NCI-H2196 treated with DMSO at 0.1 percent for 48 hours (cell line): Measurements from ENCODE around the gene SPPL2A.
"Not testable (repeated sequence)": the region's sequence is repeated elsewhere in the genome, so short reads cannot be mapped to it uniquely, and the experiment has no call there.

Experiments used
- DNase-seq: peaks from one replicate; lab custom pipeline; 2025; ENCODE audit not compliant: unreplicated experiment; lab: John Stamatoyannopoulos, UW

SPPL2A gene

GRCh38 chr15:50765195-50765967 is at the start of gene SPPL2A:
SPPL2A (minus strand) TSS chr15:50765706; CDS start chr15:50765533, 173 bp downstream.
- DNase-seq = peak; percentile 43

DNA sequence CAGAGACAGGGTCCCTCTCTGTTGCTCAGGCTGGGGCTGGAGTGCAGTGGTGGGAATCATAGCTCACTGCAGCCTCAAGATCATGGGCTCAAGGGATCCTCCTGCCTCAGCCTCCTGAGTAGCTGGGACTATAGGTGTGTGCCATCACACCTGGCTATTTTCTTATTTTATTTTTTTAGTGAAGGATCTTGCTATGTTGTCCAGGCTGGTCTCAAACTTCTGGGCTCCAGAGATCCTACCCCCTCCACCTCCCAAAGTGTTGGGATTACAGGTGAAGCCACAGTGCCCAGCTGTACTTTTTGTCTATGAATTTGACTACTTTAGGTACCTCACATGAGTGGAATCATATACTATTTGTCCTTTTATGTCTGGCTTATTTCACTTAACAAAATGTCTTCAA is 49.1 kb upstream of the SPPL2A start:
- no peak for DNase-seq

DNA sequence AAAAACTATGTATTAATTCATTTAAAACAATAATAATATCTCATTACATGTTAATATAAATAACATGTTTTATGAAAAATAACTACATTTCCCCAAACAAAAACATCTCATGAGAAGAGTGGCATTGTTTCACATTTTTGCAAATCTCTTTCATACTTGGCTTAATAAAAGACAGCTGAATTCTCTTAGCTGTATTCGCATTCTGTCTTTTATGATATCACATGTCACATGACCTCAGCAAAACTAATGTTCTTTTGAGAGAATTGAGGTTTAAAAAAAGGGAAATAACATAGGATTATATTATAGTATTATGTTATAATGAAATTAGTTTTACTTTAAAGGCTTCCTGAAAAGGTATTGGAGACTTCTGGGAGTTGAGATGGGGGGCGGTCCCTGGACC is 48.4 kb upstream of the SPPL2A start:
- DNase-seq = no peak

DNA sequence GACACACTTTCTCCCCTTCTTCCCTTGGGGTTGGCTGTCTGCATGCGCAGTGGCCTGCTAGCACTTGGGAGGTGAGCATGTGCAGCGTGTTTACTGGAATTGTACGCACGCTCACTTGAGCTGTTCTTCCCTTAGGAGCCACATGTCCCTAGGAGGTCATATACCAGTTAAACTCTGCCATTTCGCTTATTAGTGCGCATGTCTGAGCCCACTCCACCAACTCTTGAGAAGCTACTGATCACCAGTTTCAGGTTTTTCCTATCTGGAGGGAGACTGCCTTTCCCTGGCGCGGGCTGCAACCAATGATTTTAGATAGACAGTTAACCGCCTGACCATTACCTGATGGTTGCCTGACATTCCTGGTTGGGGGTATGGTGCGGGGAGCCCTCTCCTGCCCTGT is 47.6 kb upstream of the SPPL2A start:
- no peak for DNase-seq

GRCh38 chr15:50812181-50812506 is 46.6 kb upstream of the SPPL2A start:
- DNase-seq = not testable (repeated sequence)

DNA sequence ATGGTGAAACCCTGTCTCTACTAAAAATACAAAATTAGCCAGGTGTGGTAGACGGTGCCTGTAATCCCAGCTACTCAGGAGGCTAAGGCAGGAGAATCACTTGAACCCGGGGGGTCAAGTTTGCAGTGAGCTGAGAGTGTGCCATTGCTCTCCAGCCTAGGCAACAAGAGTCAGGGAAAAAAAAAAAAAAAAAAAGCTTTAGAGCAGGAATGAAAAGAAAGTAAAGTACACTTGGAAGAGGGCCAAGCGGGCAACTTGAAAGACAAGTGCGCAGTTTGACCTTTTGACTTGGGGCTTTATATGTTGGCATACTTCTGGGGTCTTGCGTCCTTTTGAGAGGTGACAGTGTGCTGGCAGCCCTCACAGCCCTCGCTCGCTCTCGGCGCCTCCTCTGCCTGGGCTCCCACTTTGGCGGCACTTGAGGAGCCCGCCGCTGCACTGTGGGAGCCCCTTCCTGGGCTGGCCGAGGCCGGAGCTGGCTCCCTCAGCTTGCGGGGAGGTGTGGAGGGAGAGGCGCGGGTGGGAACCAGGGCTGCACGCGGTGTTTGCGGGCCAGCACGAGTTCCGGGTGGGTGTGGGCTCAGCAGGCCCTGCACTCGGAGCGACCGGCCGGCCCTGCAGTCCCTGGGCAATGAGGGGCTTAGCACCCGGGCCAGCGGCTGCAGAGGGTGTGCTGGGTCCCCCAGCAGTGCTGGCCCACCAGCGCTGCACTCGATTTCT is 46.1 kb upstream of the SPPL2A start:
- DNase-seq = not testable (repeated sequence)

DNA sequence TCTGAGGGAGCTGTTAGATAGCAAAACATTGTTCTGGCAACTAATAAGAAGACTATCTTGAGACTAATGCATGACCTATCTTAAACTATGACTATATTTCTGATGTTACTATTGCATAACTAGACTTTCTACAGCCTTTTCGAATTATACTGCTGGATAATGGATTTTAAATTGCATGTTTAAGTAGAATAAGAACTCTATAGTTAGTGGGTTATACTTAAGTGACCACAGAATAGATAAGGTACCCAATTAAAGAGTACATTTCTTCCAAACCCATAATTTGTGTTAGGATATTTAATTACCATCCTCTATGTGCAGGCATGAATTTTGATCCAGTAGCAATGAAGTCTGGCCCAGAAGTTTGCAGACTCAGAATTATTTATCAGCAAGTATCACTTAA is 44.6 kb upstream of the SPPL2A start:
- no peak for DNase-seq

DNA sequence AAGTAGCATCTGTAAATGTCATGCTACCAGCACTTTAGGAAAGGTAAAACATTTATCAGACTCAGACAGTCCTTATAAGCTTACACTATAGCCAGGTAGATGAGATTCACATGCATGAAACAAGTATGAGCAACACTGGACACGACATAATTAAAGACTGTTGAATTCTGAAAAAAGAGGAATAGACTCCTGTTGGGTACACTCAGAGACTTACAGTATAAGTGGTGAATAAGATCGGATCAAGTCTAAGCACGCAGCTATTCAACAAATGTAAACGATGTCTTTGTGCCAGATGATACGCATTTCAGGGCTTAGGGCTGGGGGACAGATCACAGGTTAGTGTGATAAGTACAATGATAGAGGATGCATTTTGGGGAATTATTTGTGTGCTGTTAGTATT is 43.2 kb upstream of the SPPL2A start:
- no peak for DNase-seq

- DNase-seq = no peak
Observed at GRCh38 chr15:50803479-50804180, 38.1 kb upstream of the SPPL2A start.

GRCh38 chr15:50800715-50801114 is 35.2 kb upstream of the SPPL2A start:
- no peak for DNase-seq

DNA sequence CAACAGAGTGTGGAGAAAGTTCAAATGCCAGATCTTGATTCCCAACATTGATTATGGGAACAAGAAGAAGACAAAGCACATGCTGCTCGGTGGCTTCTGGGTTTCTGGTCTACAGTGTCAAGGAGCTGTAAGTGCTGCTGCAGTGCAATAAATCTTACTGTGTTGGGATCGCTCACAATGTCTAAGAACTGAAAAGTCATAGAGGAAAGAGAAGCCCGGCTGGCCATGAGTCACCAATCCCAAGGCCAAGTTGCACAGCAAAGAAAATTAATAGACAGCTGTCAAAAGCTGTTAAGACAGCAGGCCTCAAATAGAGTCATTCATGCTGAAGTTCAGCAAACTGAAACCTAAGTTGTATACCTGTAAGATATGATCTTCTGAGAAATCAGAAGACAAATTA is 33.2 kb upstream of the SPPL2A start:
- no peak for DNase-seq

GRCh38 chr15:50797926-50798325 is 32.4 kb upstream of the SPPL2A start:
- no peak for DNase-seq

- DNase-seq = no peak
Observed at GRCh38 chr15:50791486-50791885, 26.0 kb upstream of the SPPL2A start.

DNA sequence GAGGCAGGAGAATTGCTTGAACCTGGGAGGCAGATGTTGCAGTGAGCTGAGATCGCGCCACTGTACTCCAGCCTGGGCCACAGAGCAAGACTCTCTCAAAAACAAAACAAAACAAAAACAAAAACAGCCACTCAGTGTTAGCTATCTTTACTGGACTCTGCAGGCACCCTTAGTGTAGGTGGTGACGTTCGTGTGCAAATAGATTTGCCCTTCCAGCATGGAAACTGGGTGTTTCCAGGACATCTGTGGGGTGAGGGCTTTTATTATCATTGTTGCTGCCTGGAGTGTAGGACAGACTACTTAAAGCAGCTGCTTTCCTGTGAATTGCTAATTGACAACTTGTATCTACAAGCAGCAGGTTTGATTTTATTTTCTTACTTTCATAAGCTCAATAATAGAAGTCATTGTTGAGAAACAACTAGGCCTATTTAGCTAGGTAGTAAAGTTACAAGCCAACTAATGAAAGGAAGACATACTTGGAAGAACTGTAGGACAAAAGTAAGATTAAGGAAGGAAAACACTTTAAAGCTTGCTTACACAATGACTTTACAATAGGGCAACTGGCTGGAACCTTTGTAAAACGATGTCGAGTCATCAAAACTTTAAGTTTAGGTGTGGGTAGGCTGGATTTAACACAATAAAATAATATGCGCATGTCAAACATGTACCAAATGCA is 25.4 kb upstream of the SPPL2A start:
- DNase-seq = no peak

GRCh38 chr15:50786871-50787270 is 21.4 kb upstream of the SPPL2A start:
- no peak for DNase-seq

- DNase-seq = no peak
Observed at GRCh38 chr15:50786438-50786837, 20.9 kb upstream of the SPPL2A start.

GRCh38 chr15:50783895-50784294 is 18.4 kb upstream of the SPPL2A start:
- no peak for DNase-seq

DNA sequence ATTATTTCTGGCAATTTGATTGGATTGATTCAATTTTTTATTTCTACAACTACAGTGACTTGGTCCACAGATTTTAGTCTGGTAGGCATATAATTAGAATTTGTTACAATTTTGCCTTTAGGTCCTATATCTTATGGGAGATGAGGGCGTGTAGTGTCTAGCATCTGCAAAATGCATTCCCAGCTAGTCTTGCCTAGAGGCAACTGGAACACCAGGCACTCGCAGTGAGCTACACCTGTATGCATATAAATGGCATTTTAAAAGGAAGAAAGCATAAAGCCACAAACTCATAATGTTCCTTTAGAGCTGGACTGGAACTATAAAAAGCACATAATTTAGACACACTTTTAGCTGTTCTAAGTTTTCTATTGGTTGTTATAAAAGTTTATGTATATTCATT is 17.9 kb upstream of the SPPL2A start:
- no peak for DNase-seq

GRCh38 chr15:50778086-50778485 is 12.6 kb upstream of the SPPL2A start:
- no peak for DNase-seq

DNA sequence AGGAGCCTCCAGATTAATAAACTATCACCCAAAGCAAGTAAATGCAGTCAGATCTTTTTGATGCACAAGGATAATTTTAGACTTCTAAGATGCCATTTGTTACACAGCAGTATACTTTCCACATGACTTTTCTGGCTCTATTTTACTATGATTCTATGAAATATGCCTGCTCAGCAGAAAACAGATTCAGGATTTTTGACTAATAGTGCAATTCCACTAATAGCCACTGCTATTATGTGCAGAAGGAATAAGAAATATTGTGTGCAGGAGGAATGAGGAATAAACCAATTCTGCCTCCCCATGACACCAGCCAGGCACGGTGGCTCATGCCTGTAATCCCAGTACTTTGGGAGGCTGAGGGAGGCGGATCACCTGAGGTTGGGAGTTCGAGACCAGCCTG is 11.5 kb upstream of the SPPL2A start:
- DNase-seq = no peak

DNA sequence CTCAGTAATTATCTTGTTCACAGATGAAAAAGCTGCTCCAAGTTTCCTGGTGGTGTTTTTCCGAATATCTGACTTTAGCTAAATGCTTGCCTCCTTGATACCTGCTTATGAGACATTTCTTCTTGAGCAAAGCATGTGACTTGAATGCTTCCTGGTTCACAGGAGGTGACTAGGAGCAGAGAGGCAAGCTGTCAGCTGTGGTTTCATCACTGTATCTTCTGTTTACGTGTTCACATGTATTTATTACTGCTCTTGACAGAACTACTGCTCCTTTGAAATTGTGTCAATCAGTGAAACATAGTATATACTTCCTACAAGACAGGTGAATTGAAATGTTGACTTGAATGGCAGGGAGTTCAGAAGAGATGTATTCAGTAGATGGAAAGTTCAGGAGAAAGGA is 8.9 kb upstream of the SPPL2A start:
- DNase-seq = no peak

GRCh38 chr15:50773389-50773788 is 7.9 kb upstream of the SPPL2A start:
- DNase-seq = no peak
